ENCODE data around the gene ZNF446.
A peak's percentile ranks its signal among the peaks of the same experiment; 100 is the strongest.

DNA sequence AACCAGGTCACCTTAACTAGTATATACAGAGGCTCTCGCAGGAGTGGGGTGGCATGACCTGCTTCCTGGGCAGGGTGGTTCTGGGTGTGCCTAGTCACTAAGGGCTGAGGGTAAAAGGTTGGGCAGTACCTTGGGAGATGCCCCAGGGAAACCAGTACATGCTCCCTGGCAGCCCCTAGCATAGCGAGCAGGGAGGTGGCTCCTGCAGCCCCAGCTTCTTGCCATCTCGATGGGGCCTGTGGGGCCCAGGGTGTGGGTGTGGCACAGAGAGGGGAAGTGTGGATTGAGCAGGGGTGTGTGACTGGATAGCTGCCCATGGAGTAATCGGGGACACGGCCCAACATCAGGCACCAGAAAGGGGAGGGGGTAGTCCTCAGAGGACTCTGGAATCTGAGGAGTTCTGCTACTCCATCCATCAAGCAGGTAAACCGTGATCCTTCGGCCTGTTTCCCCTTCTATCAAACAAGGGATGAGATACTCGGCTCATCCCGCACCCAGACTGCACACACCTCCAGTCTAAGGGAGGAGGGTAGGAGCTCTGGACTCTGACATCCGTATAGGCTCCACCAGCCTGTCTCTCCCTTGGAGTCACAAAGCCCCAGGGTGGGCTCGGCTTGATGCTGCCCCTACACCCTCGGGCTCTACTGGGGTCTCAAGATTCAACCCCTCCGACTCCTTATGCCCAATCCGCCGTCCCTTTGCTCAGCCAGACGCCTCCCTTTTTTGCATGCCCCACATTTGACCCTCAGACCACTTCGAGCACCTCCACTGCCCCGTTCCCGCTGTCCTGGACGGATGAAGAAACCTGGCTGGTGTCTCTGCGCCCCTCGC is 42.3 kb downstream of the ZNF446 start:
- TF ChIP-seq POLR2A (IDR thresholded peaks at IDR 0.05) = no peak
- TF ChIP-seq, protein P1, sequence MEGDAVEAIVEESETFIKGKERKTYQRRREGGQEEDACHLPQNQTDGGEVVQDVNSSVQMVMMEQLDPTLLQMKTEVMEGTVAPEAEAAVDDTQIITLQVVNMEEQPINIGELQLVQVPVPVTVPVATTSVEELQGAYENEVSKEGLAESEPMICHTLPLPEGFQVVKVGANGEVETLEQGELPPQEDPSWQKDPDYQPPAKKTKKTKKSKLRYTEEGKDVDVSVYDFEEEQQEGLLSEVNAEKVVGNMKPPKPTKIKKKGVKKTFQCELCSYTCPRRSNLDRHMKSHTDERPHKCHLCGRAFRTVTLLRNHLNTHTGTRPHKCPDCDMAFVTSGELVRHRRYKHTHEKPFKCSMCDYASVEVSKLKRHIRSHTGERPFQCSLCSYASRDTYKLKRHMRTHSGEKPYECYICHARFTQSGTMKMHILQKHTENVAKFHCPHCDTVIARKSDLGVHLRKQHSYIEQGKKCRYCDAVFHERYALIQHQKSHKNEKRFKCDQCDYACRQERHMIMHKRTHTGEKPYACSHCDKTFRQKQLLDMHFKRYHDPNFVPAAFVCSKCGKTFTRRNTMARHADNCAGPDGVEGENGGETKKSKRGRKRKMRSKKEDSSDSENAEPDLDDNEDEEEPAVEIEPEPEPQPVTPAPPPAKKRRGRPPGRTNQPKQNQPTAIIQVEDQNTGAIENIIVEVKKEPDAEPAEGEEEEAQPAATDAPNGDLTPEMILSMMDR (IDR thresholded peaks at IDR 0.05) = peak in 1 of 3 donors; percentile 48
